GM18499 (cell line): ENCODE measurements around the gene GOLGA6L9.
"Not testable (repeated sequence)": the region's sequence is repeated elsewhere in the genome, so short reads cannot be mapped to it uniquely, and the experiment has no call there.

ENCODE experiments used
- ATAC-seq: cut with Tn5 transposase; IDR thresholded peaks from one replicate; pipeline ENCODE4 v1.9.1; 2021; ENCODE audit warnings: moderate number of reproducible peaks; ENCODE audit not compliant: insufficient read depth, unreplicated experiment

GOLGA6L9 gene, protein sequence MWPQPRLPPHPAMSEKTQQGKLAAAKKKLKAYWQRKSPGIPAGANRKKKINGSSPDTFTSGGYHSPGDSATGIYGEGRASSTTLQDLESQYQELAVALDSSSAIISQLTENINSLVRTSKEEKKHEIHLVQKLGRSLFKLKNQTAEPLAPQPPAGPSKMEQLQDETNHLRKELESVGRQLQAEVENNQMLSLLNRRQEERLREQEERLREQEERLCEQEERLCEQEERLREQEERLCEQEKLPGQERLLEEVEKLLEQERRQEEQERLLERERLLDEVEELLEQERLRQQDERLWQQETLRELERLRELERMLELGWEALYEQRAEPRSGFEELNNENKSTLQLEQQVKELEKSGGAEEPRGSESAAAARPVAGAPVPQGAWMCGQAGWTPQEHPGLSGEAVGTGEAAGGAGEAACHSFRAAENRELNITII

DNA sequence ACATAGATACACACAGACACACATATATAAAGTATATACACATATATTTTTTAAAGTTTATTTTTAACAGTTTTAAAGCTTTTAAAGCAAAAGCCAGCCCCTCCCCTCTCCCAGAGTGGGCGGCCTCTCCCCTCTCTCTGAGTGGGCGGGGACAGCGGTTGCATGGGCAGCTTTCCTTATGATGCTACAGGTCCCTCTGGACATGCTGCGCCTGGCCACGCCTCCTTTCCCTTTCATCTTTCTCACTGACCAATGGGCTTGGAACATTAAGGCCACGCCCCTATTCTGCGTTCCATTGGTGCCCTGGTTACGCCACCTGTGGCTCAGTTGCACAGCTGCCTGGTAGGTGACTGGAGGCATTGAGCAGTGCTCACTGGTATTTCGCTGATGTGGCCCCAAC lies at the start of gene GOLGA6L9:
Gene GOLGA6L9, plus strand, starts transcription at position 124 of the 400 bp plus-strand sequence. Its CDS starts 264 bp downstream, at position 388.
- ATAC-seq, result not testable (repeated sequence)

DNA sequence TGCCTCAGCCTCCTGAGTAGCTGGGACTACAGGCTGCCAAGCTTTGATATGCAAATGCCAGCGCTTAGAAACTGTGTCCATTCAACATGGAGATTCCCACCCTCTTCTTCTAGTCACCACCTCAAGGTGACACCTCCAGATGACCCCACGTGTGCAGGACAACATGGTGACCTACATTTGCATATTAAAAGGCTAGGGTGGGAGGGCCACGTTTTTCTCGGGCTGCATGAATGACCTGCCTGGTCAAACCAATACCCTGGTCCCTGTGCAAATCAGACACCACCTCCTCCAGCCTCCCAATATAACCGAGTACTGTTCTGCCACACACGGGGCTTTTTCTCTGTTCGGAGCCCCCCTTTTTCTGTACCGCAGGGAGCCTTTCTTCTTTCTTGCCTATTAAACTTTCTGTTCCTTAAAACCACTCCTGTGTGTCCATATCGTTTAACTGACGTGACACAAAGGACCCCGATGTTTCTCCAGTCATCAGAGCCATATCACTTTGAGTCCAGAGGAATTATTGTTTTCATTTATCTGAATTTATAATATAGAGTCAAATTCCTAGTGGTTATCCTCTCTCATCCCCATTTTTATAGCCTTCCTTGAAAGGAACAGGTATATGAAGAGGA lies 48.2 kb upstream of the GOLGA6L9 start:
- ATAC-seq, result not testable (repeated sequence)

GRCh38 chr15:82387209-82387608 lies 42.4 kb upstream of the GOLGA6L9 start:
- ATAC-seq, result not testable (repeated sequence)

DNA sequence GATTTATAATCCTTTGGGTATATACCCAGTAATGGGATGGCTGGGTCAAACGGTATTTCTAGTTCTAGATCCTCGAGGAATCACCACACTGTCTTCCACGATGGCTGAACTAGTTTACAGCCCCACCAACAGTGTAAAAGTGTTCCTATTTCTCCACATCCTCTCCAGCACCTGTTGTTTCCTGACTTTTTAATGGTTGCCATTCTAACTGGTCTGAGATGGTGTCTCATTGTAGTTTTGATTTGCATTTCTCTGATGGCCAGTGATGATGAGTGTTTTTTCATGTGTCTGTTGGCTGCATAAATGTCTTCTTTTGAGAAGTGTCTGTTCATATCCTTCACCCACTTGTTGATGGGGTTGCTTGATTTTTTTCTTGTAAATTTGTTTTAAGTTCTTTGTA lies 39.5 kb upstream of the GOLGA6L9 start:
- not testable (repeated sequence) for ATAC-seq

GRCh38 chr15:82392077-82392476 lies 37.5 kb upstream of the GOLGA6L9 start:
- not testable (repeated sequence) for ATAC-seq

DNA sequence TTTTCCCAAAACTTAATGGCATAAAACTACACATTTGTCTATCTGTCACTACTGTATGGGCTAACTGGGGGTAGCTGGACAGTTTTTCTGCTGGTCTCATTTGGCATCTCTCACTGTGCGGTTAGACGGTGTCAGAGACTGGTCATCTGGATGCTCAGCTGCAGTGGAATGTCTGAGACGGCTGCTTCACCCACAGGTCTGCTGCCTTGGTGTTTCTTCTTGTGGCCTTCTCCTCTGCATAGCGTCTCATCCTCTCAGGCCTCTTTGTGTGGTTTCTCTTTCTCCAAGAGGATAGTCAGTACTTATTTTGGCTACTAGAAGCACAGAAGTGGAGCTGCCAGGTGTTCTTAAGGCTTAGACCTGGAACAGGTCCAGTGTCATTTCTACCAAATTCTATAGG lies 35.9 kb upstream of the GOLGA6L9 start:
- ATAC-seq, result no peak

DNA sequence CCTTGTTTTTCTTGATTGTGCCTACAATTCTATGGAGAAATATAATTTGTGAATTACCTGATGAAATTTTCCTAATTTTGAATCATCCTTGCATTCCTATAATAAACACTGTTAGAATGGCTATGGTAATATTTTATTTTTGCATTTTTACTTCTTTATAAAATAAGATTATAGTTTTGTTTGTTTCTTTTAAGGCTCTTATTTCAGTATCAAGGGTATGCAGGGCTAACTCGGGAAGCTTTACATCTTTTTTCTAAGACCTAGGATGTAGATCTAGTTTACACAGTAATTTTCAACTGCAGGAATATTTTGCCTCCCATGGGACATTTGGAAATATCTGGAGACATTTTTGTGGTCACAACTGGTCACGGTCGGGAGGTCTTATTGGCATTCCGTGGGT lies 33.8 kb upstream of the GOLGA6L9 start:
- ATAC-seq, result not testable (repeated sequence)

DNA sequence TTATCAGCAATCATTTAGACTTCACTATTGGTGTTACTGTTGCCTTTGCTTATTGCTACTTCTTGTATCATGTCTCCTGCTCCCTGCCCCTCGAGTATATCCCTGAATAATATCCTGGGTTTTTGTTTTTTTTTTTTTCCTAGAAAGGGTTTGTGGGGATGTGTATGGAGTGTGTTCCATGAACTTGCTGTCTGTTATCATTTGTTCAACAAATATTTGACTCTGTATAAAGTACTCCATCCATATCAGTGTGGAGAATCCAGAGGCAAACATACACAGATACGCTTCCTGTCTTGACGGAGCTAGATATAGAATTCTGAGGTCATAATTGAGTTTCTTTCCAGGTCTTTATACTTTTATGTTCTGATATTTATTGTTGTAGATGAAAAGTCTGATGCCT lies 31.8 kb upstream of the GOLGA6L9 start:
- ATAC-seq, result no peak

GRCh38 chr15:82398785-82399184 lies 30.8 kb upstream of the GOLGA6L9 start:
- no peak for ATAC-seq

DNA sequence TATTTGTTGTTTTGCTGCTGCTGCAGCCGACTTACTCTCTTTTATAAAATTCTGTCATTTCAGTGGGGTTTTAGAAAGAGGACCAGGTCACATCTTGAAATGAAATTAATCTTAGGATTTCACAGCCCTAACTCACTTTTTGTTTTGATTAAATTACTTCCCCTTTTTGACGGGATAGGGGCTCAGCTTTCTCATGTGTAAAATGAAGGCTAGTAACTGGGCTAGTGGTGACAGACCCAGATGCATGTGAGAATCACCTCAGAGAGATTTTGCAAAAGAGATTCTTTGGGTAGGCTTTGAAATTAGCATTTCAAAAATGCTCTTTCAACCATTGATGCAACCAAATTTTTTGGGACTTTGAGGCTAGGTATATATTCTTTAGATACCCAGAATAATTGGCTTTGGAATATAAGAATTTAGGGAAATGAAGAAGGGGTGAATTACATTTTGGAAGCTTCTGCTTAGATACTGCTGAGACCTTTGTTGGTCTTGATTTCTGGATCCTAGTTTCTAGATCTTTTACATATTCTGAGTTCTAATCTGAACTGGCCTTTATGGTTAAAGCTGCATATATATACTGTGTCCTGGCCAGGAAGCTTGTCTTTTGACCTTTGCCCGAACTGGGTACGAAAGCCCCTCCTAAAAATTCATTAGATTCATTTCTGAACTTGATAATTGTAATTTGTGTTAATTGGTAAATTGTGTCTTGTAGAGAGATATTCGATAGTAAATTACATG lies 30.1 kb upstream of the GOLGA6L9 start:
- not testable (repeated sequence) for ATAC-seq

DNA sequence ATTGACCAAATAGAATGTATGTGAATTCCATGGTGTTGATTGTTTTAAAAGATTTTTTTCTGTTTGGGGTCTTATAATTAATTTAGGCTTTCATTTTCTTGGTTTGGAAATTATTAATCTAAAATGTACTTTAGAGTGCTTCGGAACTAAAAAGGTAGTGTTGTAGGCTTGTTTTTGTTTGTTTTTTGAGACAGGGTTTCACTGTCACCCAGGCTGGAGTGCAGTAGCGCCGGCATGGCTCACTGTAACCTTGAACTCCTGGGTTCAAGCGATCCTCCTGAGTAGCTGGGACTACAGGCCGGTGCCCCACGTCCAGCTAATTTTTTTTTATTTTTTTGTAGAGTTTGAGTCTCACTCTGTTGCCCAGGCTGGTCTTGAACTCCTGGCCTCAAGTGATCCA lies 27.7 kb upstream of the GOLGA6L9 start:
- ATAC-seq, result not testable (repeated sequence)

GRCh38 chr15:82402341-82402740 lies 27.3 kb upstream of the GOLGA6L9 start:
- ATAC-seq, result not testable (repeated sequence)

DNA sequence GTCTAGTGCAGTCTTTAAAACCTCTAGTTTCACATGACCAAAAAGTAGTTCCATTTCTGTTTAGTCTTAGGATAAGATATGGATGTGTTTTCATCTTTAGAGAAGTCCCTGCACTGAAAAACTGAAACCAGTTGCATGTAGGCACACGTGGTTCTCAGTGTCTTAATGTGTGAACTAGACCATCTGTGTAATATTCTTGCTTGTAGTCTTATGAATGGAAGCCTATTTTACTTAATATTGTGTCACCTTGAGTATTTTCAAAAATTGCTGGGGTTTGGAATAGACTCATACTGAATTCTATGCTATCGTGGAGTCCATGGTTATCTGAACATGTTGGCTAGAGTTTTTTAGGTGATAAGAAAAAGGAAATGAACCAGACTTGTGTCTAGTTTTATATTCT lies 23.4 kb upstream of the GOLGA6L9 start:
- not testable (repeated sequence) for ATAC-seq

DNA sequence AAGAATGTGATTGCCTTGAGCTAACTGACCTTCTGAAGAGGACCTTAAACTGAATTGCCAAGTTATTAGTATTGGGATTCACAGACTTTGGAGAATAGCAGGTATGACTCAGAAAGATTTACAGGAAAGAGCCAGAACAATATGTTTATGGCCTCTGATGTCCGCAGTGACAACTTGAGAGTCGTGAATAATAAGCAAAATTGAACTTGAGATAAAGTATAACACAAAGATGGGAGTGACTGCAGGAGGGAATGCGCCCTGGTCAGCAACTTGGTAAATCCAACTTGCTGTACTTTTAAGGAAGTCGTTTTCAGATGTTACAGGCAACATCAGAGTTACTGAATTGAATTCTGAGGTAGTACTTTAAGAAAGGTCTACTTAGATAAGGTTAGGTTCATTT lies 19.3 kb upstream of the GOLGA6L9 start:
- not testable (repeated sequence) for ATAC-seq

DNA sequence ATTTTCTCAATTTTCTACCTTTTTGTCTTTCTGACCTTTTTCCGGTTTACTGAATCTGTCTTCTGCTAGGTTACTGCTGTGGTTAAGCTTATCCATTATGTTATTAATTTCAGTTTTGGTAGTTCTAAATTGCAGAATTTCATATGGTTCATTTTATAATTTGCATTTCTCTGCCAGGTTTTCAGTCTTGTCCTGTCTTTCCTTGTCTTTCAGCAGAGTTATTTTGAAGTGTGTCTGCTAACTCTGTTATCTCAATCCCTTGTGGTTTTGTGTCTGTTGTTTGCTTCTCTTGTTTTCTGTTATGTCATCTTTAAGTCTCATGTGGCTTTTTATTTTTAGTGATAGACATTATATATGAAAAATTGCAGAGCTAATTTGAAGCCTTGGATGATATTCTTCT lies 18.0 kb upstream of the GOLGA6L9 start:
- not testable (repeated sequence) for ATAC-seq

DNA sequence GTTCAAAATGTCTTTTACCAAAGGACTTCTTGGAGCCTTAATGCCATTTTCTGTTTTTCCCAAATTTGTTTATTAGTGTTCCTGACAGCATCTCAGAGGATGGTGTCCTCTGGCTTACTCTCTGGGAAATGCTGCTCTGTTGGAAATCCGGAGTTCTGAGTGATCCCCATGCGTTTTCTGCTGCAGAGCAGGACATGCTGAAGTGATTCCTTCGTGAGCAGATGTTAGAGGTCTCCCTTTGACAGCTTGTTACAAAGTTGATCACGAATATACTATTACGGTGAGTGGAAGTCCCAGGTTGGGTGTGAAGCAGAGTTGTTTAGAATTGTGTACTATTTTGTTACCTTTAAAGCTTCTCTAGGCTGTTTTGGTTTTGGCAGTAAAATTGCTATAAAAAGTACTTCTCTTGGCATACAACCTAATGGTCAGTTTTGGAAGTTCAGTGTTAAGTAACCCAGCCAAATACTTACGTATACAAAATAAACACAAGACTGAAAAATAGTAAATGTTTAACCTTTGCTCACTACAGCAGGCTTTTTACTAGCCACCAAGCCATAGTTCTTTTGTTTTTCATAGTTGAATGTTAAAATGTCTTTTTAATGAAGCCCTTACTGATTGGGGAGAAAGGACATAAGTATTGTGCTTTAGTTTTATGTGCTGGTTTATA lies 15.0 kb upstream of the GOLGA6L9 start:
- ATAC-seq, result not testable (repeated sequence)

GRCh38 chr15:82420516-82420915 lies 9.1 kb upstream of the GOLGA6L9 start:
- not testable (repeated sequence) for ATAC-seq

GRCh38 chr15:82420966-82421365 lies 8.7 kb upstream of the GOLGA6L9 start:
- ATAC-seq, result not testable (repeated sequence)

DNA sequence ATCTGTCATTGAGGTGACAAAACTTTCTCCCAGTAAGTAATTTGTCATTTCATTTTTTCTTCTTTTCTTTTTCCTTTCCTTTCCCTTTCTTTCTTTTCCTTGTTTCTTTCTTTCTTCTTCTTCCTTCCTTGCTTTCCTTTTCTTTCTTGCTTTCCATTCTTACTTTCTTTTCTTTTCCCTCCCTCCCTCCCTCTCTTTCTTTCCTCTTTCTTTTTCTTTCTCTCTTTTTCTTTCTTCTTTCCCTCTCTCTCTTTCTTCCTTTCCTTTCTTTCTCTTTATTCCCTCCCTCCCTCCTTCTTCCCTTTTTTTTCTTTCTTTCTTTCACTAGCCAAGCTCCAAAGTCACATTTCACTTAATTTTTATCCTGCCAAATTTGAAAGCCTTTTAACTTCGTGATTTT lies 2.5 kb upstream of the GOLGA6L9 start:
- not testable (repeated sequence) for ATAC-seq

GRCh38 chr15:82445420-82445819 lies 15.8 kb downstream of the GOLGA6L9 start:
- not testable (repeated sequence) for ATAC-seq
